ENCODE results near the gene GLP2R.
"Not testable (repeated sequence)": the region's sequence is repeated elsewhere in the genome, so short reads cannot be mapped to it uniquely, and the experiment has no call there.

The GLP2R gene

DNA sequence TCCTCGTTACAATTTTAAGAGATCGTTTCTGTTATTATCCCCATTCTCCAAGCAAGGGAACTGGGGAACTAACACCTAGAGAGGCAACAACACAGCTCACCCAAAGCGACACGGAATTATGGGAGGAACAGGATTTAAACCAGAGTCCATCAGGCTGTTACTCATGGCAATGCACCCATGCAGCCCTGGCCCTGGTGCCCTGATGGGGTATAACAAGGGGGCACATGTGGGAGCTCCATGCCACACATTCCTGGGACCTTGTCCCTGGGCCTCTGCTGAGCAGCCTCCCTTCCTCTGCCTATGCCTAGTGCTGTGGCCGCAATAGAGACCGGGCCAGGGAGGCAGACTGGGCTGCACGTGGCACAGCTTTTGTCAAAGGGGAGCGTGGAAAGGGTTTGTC, 92.6 kb downstream of the GLP2R start:
- H3K27ac ChIP-seq (ENCODE audit: extremely low read depth, low read depth, low read length) = no peak overlapping the region
- no peaks in the 10 kb centered on the region for H3K36me3 ChIP-seq (ENCODE audit: control insufficient read depth in 2 of 2, insufficient read depth in 1 of 2, low read length in 2 of 2)
- ChIA-PET CTCF (interaction anchor here (0.7 to 3.8 kb wide), 3 partner anchors 10 to 380 kb away, joined by 5 to 22 read pairs (median 13); partner anchors contain the start of gene RCVRN), POLR2A (no interaction called here)
- H3K4me3 ChIP-seq (ENCODE audit: low read depth, low read length) = no peak overlapping the region
- H3K9me3 ChIP-seq (ENCODE audit: control insufficient read depth, insufficient read depth, low read depth, low read length) = no peaks in the 10 kb centered on the region
- H3K4me1 ChIP-seq (ENCODE audit: control insufficient read depth, insufficient read depth, low read length) = no peaks in the 10 kb centered on the region
- no peak for TF ChIP-seq ZNF707 (tag by site-specific recombination; IDR thresholded peaks at IDR 0.05)
- no peak for TF ChIP-seq ZEB2 (tag by site-specific recombination; IDR thresholded peaks at IDR 0.05)
- TF ChIP-seq ZNF513 (tag by site-specific recombination; IDR thresholded peaks at IDR 0.05) = no peak
- TF ChIP-seq ZNF843 (tag by site-specific recombination; IDR thresholded peaks at IDR 0.05) = no peak
- TF ChIP-seq, protein P1, sequence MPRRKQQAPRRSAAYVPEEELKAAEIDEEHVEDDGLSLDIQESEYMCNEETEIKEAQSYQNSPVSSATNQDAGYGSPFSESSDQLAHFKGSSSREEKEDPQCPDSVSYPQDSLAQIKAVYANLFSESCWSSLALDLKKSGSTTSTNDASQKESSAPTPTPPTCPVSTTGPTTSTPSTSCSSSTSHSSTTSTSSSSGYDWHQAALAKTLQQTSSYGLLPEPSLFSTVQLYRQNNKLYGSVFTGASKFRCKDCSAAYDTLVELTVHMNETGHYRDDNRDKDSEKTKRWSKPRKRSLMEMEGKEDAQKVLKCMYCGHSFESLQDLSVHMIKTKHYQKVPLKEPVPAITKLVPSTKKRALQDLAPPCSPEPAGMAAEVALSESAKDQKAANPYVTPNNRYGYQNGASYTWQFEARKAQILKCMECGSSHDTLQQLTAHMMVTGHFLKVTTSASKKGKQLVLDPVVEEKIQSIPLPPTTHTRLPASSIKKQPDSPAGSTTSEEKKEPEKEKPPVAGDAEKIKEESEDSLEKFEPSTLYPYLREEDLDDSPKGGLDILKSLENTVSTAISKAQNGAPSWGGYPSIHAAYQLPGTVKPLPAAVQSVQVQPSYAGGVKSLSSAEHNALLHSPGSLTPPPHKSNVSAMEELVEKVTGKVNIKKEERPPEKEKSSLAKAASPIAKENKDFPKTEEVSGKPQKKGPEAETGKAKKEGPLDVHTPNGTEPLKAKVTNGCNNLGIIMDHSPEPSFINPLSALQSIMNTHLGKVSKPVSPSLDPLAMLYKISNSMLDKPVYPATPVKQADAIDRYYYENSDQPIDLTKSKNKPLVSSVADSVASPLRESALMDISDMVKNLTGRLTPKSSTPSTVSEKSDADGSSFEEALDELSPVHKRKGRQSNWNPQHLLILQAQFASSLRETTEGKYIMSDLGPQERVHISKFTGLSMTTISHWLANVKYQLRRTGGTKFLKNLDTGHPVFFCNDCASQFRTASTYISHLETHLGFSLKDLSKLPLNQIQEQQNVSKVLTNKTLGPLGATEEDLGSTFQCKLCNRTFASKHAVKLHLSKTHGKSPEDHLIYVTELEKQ (tag by site-specific recombination; IDR thresholded peaks at IDR 0.05; ENCODE audit: borderline replicate concordance) = no peak
- TF ChIP-seq PATZ1 (tag by site-specific recombination; IDR thresholded peaks at IDR 0.05) = no peak
- TF ChIP-seq MEIS1 (CRISPR knock-in tag; IDR thresholded peaks at IDR 0.05; ENCODE audit: borderline replicate concordance) = no peak

- Histone ChIP-seq H3K9me3 (ENCODE audit: control insufficient read depth, insufficient read depth, low read depth, low read length) (no peaks in the 10 kb centered on the region), H3K4me1 (ENCODE audit: control insufficient read depth, insufficient read depth, low read length) (no peaks in the 10 kb centered on the region), H3K4me3 (ENCODE audit: low read depth, low read length) (no peak overlapping the region), H3K36me3 (ENCODE audit: control insufficient read depth in 2 of 2, insufficient read depth in 1 of 2, low read length in 2 of 2) (no peaks in the 10 kb centered on the region), H3K27ac (ENCODE audit: extremely low read depth, low read depth, low read length) (no peak overlapping the region)
- POLR2A ChIA-PET = no interaction called here
- TF ChIP-seq ZXDB (tag by site-specific recombination; IDR thresholded peaks at IDR 0.05) (no peak), ZNF776 (tag by site-specific recombination; IDR thresholded peaks at IDR 0.05; ENCODE audit: borderline replicate concordance) (no peak), ZEB2 (tag by site-specific recombination; IDR thresholded peaks at IDR 0.05) (no peak), TCF7L2 (IDR thresholded peaks at IDR 0.05; ENCODE audit: borderline replicate concordance, low read depth, low read length) (no peak), ZNF449 (tag by site-specific recombination; IDR thresholded peaks at IDR 0.05) (no peak), ZNF555 (tag by site-specific recombination; conservative IDR thresholded peaks at IDR 0.05) (no peak), ZBTB17 (tag by site-specific recombination; IDR thresholded peaks at IDR 0.05) (no peak)
- CTCF ChIA-PET = interaction anchor here (0.7 to 3.8 kb wide), 3 partner anchors 9 to 379 kb away, joined by 5 to 22 read pairs (median 13); partner anchors contain the start of gene RCVRN
Observed at GRCh38 chr17:9918804-9919352, 93.2 kb downstream of the GLP2R start.

DNA sequence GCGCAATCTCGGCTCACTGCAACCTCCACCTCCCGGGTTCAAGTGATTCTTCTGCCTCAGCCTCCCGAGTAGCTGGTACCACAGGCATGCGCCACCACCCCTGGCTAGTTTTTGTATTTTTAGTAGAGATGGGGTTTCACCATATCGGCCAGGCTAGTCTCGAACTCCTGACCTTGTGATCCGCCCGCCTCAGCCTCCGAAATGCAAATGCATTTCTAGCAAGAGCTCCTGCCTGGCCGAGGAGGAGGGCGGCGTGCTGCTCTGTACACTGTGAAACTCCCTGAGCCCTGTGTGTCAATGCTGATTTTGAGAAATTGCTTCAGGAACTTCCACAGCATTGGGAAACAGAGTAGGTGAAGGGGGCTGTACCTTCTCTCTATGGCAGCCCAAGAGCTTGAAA, 95.5 kb downstream of the GLP2R start:
- CTCF ChIA-PET = interaction anchor here (0.7 to 2.3 kb wide), 7 partner anchors 9 to 697 kb away, joined by 3 to 6 read pairs (median 4); no protein-coding TSS in a partner anchor
- H3K4me3 ChIP-seq (ENCODE audit: low read depth, low read length); H3K9me3 ChIP-seq (ENCODE audit: control insufficient read depth, insufficient read depth, low read depth, low read length); H3K4me1 ChIP-seq (ENCODE audit: control insufficient read depth, insufficient read depth, low read length); H3K27ac ChIP-seq (ENCODE audit: extremely low read depth, low read depth, low read length); H3K36me3 ChIP-seq (ENCODE audit: control insufficient read depth in 2 of 2, insufficient read depth in 1 of 2, low read length in 2 of 2); POLR2A ChIA-PET: not testable (repeated sequence)
